ENCODE results near the gene TAS2R60.

DNA sequence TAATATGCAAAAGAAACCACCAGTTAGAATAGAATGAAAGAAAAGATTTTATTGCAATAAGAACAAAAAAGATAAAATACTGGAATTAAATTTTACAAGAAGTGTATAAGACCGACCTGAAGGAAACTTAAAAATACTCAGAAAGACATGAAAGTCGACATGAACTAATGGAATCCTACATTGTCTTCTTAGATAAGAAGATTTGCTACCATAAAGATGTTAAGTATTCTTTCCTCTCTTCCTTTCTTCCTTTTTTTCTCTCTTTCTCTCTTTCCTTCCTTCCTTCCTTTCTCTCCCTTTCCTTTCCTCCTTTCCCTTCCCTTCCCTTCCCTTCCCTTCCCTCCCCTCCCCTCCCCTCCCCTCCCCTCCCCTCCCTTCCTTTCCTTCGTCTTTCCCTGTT, 6.5 kb downstream of the TAS2R60 start:
- TF ChIP-seq, protein P1, sequence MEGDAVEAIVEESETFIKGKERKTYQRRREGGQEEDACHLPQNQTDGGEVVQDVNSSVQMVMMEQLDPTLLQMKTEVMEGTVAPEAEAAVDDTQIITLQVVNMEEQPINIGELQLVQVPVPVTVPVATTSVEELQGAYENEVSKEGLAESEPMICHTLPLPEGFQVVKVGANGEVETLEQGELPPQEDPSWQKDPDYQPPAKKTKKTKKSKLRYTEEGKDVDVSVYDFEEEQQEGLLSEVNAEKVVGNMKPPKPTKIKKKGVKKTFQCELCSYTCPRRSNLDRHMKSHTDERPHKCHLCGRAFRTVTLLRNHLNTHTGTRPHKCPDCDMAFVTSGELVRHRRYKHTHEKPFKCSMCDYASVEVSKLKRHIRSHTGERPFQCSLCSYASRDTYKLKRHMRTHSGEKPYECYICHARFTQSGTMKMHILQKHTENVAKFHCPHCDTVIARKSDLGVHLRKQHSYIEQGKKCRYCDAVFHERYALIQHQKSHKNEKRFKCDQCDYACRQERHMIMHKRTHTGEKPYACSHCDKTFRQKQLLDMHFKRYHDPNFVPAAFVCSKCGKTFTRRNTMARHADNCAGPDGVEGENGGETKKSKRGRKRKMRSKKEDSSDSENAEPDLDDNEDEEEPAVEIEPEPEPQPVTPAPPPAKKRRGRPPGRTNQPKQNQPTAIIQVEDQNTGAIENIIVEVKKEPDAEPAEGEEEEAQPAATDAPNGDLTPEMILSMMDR (IDR thresholded peaks at IDR 0.05; ENCODE audit: low read depth, low read length), result no peak
- TF ChIP-seq, protein P2, sequence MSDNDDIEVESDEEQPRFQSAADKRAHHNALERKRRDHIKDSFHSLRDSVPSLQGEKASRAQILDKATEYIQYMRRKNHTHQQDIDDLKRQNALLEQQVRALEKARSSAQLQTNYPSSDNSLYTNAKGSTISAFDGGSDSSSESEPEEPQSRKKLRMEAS (IDR thresholded peaks at IDR 0.05; ENCODE audit: low read depth, low read length), result no peak
